22Rv1 (cell line): ENCODE measurements around the gene FIBCD1.

ENCODE experiments used
- ZFX ChIP-seq: fragments of 450-650 bp; IDR thresholded peaks from 2 replicates; pipeline ENCODE4 v1.6.1; 2017; ENCODE audit warnings: antibody characterized with exemption, borderline replicate concordance
- TF ChIP-seq, protein P1 (sequence below): fragments of 450-650 bp; IDR thresholded peaks from 2 replicates; pipeline ENCODE4 v1.5.1; 2017; ENCODE audit warnings: mild to moderate bottlenecking

DNA sequence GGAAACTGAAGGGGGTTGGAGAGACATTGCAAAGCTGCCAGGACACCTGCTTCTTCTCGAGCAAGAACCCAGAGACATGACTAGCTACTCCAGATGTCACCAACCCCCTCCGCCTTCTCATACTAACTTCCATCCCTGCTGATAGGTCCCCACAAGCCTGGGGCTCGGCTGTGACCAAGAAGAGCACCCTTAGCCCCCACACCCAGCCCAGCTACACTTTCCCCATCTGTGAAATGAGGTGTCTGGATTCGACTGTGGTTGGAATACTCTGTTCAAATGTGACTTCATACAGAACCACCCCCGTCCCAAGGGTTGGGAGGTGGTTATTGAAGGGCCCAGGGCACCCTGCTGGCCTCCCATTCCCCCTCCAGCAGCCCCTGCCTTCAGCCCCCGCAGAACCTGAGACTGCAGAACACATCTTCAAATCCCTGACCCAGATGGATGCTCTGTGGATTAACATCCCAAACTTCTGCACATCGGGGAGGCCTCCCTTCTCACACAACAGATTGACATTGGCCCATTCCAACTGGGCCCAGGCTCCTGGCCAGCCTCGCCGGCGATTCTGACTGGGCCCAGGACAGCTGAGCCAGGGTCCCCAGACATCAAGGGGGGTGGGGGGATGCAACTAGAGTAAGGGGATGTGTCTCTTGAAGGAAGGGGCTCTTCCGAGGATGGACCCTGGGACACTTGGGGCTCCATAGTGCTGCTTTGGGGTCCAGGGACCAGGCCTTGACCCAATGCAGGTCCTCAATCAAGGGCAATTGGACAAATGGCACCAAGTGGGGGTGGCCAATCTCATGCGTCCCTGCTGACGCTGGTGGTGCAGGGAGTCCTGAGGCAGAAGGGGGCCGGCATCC, 21.7 kb upstream of the FIBCD1 start:
- TF ChIP-seq, protein P1, sequence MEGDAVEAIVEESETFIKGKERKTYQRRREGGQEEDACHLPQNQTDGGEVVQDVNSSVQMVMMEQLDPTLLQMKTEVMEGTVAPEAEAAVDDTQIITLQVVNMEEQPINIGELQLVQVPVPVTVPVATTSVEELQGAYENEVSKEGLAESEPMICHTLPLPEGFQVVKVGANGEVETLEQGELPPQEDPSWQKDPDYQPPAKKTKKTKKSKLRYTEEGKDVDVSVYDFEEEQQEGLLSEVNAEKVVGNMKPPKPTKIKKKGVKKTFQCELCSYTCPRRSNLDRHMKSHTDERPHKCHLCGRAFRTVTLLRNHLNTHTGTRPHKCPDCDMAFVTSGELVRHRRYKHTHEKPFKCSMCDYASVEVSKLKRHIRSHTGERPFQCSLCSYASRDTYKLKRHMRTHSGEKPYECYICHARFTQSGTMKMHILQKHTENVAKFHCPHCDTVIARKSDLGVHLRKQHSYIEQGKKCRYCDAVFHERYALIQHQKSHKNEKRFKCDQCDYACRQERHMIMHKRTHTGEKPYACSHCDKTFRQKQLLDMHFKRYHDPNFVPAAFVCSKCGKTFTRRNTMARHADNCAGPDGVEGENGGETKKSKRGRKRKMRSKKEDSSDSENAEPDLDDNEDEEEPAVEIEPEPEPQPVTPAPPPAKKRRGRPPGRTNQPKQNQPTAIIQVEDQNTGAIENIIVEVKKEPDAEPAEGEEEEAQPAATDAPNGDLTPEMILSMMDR: no peak
- TF ChIP-seq ZFX: no peak
